HepG2 (cell line): Measurements from ENCODE around the gene EXOC7. TPM values are rescaled to one million over a fixed set of nuclear protein-coding genes. Genes with fewer than 3 reads are reported as not detected.

Experiments used
- ATAC-seq: fragments of 200-7000 bp; cut with Tn5 transposase; 3 replicates; pipeline ENCODE4 v1.9.1; 2020; ENCODE audit warnings: mild to moderate bottlenecking, moderate library complexity
- BruUV-seq: library from RNA; stranded (reverse); fragments of 400-500 nt; replicated peaks from 2 replicates; lab custom pipeline; 2021; lab: Mats Ljungman, UMichigan
- CTCF ChIA-PET: fragments of 300-600 bp; formaldehyde crosslinking; extraction: SDS; loops from one replicate; lab custom pipeline; 2021; ENCODE audit warnings: low total read pairs, inconsistent platforms, low intra/inter-chr PET ratio; lab: Yijun Ruan, JAX
- POLR2A ChIA-PET: fragments of 350-600 bp; sonication (Branson Sonifier 250); formaldehyde crosslinking; loops from one replicate; lab custom pipeline; 2020; ENCODE audit warnings: antibody characterized with exemption, inconsistent platforms; lab: Yijun Ruan, JAX
- DNase-seq: peaks from one replicate; pipeline ENCODE4 v3.0.0-alpha.2; 2015; ENCODE audit warnings: low spot score
- FAIRE-seq: peaks from 3 replicates; lab custom pipeline; 2011; peaks lifted over from hg19 to GRCh38; lab: Jason Lieb, UNC
- H2AFZ ChIP-seq: one replicate; pipeline ENCODE4 v1.6.1; 2011; ENCODE audit warnings: low read length, inconsistent platforms
- H3K27ac ChIP-seq: fragments of 300-600 bp; 3 replicates; pipeline ENCODE4 v1.8.0; 2011; ENCODE audit warnings: mixed run types, mild to moderate bottlenecking, mixed read lengths, low read length, inconsistent platforms; ENCODE audit not compliant: insufficient read depth; ENCODE audit errors: extremely low read length
- H3K27me3 ChIP-seq, 2 experiments: fragments of 200-600 bp in 1 of 2; 2 replicates in 1 of 2; 3 replicates in 1 of 2; pipeline versions ENCODE4 v1.6.0 to v1.8.0; 2011; ENCODE audit warnings: low read length in 2 of 2, mild to moderate bottlenecking in 2 of 2, moderate library complexity in 2 of 2, inconsistent platforms in 1 of 2; ENCODE audit not compliant: insufficient read depth in 2 of 2, control insufficient read depth in 1 of 2
- H3K36me3 ChIP-seq, 2 experiments: fragments of 200-600 bp in 1 of 2; replicated peaks in 1 of 2; 2 replicates in 1 of 2; 3 replicates in 1 of 2; pipeline versions ENCODE4 v1.5.1 to v1.8.0; 2011; ENCODE audit warnings: low read length in 2 of 2, inconsistent platforms in 1 of 2; ENCODE audit not compliant: insufficient read depth in 2 of 2, control insufficient read depth in 1 of 2
- H3K4me1 ChIP-seq: 2 replicates; pipeline ENCODE4 v1.5.1; 2012; ENCODE audit warnings: low read length, inconsistent platforms; ENCODE audit not compliant: insufficient read depth
- H3K4me2 ChIP-seq: 2 replicates; pipeline ENCODE4 v1.6.0; 2011; ENCODE audit warnings: low read depth, low read length, inconsistent platforms
- H3K4me3 ChIP-seq, 3 experiments: fragments of 200-600 bp in 1 of 3; sonication (generic), shearing (Covaris generic) in 1 of 3; replicated peaks in 1 of 3; 2 replicates each; pipeline ENCODE4 v1.5.1; 2011 to 2016; ENCODE audit warnings: low read length in 3 of 3, inconsistent platforms in 2 of 3, low read depth in 2 of 3, mild to moderate bottlenecking in 2 of 3, control low read depth in 1 of 3, mixed read lengths in 1 of 3; ENCODE audit not compliant: insufficient read depth in 1 of 3
- H3K79me2 ChIP-seq: one replicate; pipeline ENCODE4 v1.6.1; 2011; ENCODE audit warnings: low read length, inconsistent platforms; ENCODE audit not compliant: insufficient read depth
- H3K9ac ChIP-seq: 2 replicates; pipeline ENCODE4 v1.6.0; 2011; ENCODE audit warnings: mild to moderate bottlenecking, low read depth, low read length, inconsistent platforms; ENCODE audit not compliant: insufficient read depth
- H3K9me3 ChIP-seq: 2 replicates; pipeline ENCODE4 v1.5.1; 2012; ENCODE audit warnings: mild to moderate bottlenecking, low read length
- H4K20me1 ChIP-seq: 2 replicates; pipeline ENCODE4 v1.6.0; 2011; ENCODE audit warnings: inconsistent platforms, mild to moderate bottlenecking, low read length, moderate library complexity; ENCODE audit not compliant: insufficient read depth
- ARNT2 ChIP-seq: sonication (generic); formaldehyde crosslinking; IDR thresholded peaks from 2 replicates; pipeline ENCODE4 v1.8.0; 2022; ENCODE audit warnings: mild to moderate bottlenecking, low read depth, missing genetic modification reagents, moderate library complexity
- ELF4 ChIP-seq: sonication (generic); formaldehyde crosslinking; IDR thresholded peaks from 2 replicates; pipeline ENCODE4 v1.5.0; 2020; ENCODE audit warnings: missing genetic modification reagents, mild to moderate bottlenecking, moderate library complexity, borderline replicate concordance
- POLR2AphosphoS5 ChIP-seq: IDR thresholded peaks from 2 replicates; pipeline ENCODE4 v1.6.1; 2012; ENCODE audit warnings: low read depth, low read length
- RXRA ChIP-seq: sonication (generic); formaldehyde crosslinking; IDR thresholded peaks from 2 replicates; pipeline ENCODE4 v1.5.1; 2020; ENCODE audit warnings: missing genetic modification reagents
- SAP130 ChIP-seq: IDR thresholded peaks from 2 replicates; pipeline ENCODE4 v1.6.1; 2016; ENCODE audit warnings: low read depth
- TFDP2 ChIP-seq: sonication (generic); formaldehyde crosslinking; IDR thresholded peaks from 2 replicates; pipeline ENCODE4 v1.4.0; 2020; ENCODE audit warnings: missing genetic modification reagents
- ZBTB42 ChIP-seq: sonication (generic); formaldehyde crosslinking; IDR thresholded peaks from 2 replicates; pipeline ENCODE4 v1.5.0; 2020; ENCODE audit warnings: mild to moderate bottlenecking, missing genetic modification reagents
- ZKSCAN1 ChIP-seq: fragments of 150-350 bp; IDR thresholded peaks from 2 replicates; pipeline ENCODE4 v1.6.1; 2014; ENCODE audit warnings: low read length
- ZNF251 ChIP-seq: sonication (generic); formaldehyde crosslinking; IDR thresholded peaks from 2 replicates; pipeline ENCODE4 v1.9.0; 2021; ENCODE audit warnings: mild to moderate bottlenecking, missing genetic modification reagents
- ZNF275 ChIP-seq: sonication (generic); formaldehyde crosslinking; IDR thresholded peaks from 2 replicates; pipeline ENCODE4 v1.8.0; 2022; ENCODE audit warnings: missing genetic modification reagents, mild to moderate bottlenecking, inconsistent platforms, borderline replicate concordance
- ZNF687 ChIP-seq: sonication (generic); formaldehyde crosslinking; IDR thresholded peaks from 2 replicates; pipeline ENCODE4 v1.5.1; 2020; ENCODE audit warnings: mild to moderate bottlenecking, missing genetic modification reagents, moderate library complexity
- WGBS: methylation state at CpG from one replicate; pipeline ENCODE4 v1.1.6; 2017; ENCODE audit warnings: low lambda C conversion rate; 5-methylcytosine and 5-hydroxymethylcytosine counted together
- in situ Hi-C: cut with HindIII; loops from 2 replicates; pipeline ENCODE4 v1.10.0; 2017; ENCODE audit warnings: low pct_unique_long_range_greater_than_20kb; ENCODE audit not compliant: extremely low pct_ligation_motif_present
- intact Hi-C: fragments of 100-400 bp; cut with micrococcal nuclease; formaldehyde crosslinking; loops from one replicate; pipeline ENCODE4 v1.10.0; 2022; ENCODE audit not compliant: unreplicated experiment
- polyA plus RNA-seq, 8 experiments: library from polyadenylated mRNA; depleted of rRNA in 3 of 8; stranded (reverse) in 7 of 8; unstranded in 1 of 8; fragments of >200 nt; fragmentation: Illumina TruSeq in 4 of 8; extraction: Trizol in 4 of 8; gene quantifications; 2 replicates each; pipeline versions ENCODE4 v1.2.1 to v1.2.3, GENCODE V29; 2011 to 2016; ENCODE audit warnings: low read depth in 4 of 8, missing spikeins in 1 of 8, mixed read lengths in 1 of 8; ENCODE audit not compliant: insufficient read depth in 1 of 8
- total RNA-seq, 5 experiments: library from RNA; depleted of rRNA; stranded (reverse); fragments of >200 nt; fragmentation: Illumina TruSeq; extraction: Trizol; gene quantifications; 2 replicates each; pipeline ENCODE4 v1.2.3, GENCODE V29; 2016; ENCODE audit warnings: low read depth in 1 of 5
- TF ChIP-seq, protein P1 (sequence below): IDR thresholded peaks from 2 replicates; pipeline ENCODE4 v1.6.1; 2016

EXOC7 gene
- total and polyA plus RNA-seq, 2 of the 13 experiments (the other 11 are each of a cell fraction or from before 2014, with no cell fraction given): 86.9 to 116 TPM

DNA sequence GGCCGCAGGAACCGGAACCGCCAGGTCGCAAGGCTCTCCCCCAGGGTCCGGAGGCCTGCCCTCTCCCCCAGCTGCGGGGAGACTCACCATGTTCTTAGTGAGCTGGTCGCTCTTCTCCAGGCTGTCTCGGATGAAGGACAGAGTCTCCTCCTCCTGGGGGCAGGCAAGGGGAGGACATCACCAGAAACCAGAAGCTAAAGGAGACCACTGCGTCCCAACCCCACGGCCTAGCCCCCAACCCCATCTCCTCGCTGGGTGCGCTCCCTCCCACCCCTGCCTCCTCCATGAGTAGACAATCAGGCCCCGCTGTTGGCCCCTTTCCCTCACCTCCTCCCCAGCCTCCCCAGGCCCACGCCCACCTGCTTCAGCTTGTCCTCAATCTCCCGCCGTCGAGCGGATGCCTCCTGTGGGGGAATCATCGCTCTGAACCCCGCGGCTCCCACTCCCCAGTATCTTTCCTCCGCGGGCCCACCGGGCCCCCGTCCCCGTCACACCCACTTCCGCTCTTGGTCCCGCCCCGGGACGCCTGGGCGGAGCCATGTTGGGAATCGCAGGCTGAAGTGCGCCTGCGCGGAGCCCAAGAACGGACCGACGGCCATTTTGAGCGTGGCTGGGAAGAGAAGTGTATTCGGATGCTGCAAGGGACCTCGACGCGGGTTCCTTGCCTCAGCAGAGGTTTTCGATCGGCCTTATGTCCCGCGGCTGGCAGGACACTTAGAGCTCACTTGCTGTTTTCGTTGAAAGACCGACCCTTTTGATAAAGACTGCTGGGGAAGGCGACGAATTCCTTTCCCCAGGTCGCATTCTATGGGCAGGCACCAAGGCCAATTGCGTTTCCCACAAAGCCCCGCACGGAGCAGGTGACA is at the start of gene EXOC7 (continued):
- TF ChIP-seq POLR2AphosphoS5: peak; percentile 97
- peak; percentile 80 for TF ChIP-seq ARNT2 (CRISPR knock-in tag)
- peak; percentile 27; the same call in 1 of the 2 replicates for TF ChIP-seq ZNF251 (CRISPR knock-in tag)
- TF ChIP-seq TFDP2 (CRISPR knock-in tag): peak; percentile 45; the same call in 1 of the 2 replicates
- TF ChIP-seq ZNF275: 0 out of 2 replicates have a peak, but pooled peaks have one; percentile 61
- TF ChIP-seq ZKSCAN1: no peak
- TF ChIP-seq ELF4 (CRISPR knock-in tag): no peak
- TF ChIP-seq, protein P1, sequence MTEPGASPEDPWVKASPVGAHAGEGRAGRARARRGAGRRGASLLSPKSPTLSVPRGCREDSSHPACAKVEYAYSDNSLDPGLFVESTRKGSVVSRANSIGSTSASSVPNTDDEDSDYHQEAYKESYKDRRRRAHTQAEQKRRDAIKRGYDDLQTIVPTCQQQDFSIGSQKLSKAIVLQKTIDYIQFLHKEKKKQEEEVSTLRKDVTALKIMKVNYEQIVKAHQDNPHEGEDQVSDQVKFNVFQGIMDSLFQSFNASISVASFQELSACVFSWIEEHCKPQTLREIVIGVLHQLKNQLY: no peak

DNA sequence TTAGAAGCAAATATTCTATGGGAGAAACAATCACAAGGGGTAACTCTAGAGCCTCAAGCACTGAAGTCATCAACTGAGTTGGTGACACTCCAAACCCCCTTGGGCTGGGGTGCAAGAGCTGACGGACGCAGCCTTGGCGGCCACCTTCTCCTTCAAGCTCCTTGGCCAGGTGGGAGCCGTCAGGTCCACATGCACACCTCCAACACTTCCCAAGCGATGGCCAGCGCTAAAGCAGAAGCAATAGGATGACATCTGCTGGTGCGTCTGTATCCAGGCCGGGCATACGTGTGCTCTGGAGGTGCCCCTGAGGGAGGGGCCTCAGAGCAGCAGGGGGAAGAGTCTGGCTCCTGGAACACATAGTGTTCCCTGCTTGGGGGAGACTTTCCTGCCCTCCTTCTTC is 49.6 kb upstream of the EXOC7 start:
- FAIRE-seq (no peak), DNase-seq (no peak), ATAC-seq (peak; percentile 45)
- H3K36me3 ChIP-seq: no peaks in the 10 kb centered on the region
- no peaks in the 10 kb centered on the region for H3K9me3 ChIP-seq
- H4K20me1 ChIP-seq: no peaks in the 10 kb centered on the region
- H3K27ac ChIP-seq: no peak overlapping the region
- in situ Hi-C loops: no loop called here
- no peak overlapping the region; the same call in 1 of the 2 replicates for H3K4me2 ChIP-seq
- no peak overlapping the region for H2AFZ ChIP-seq
- peaks cover 11% of the 10 kb centered on the region for H3K4me1 ChIP-seq
- WGBS: 62% methylated on average over 9 of the region's 9 CpGs
- peaks cover 0 to 17% of the 10 kb centered on the region in 2 experiments; a peak in 3 of 5 replicates for H3K27me3 ChIP-seq
- ChIA-PET POLR2A (interaction anchor here (0.8 kb wide), 1 partner anchor 20 kb away, joined by 3 read pairs; no protein-coding TSS in a partner anchor), CTCF (interaction anchor here (1.2 to 4.1 kb wide), 3 partner anchors 28 to 126 kb away, joined by 4 to 20 read pairs (median 11); no protein-coding TSS in a partner anchor)
- intact Hi-C loops: loop anchor here (1.0 kb wide), 1 partner anchor 32 kb away; no protein-coding TSS in a partner anchor
- no peak overlapping the region for H3K4me3 ChIP-seq
- H3K79me2 ChIP-seq: no peaks in the 10 kb centered on the region
- H3K9ac ChIP-seq: no peak overlapping the region
- BruUV-seq: no TSS peak
- TF ChIP-seq ZBTB42 (CRISPR knock-in tag) (no peak), RXRA (CRISPR knock-in tag) (no peak), SAP130 (CRISPR knock-in tag) (0 out of 2 replicates have a peak, but pooled peaks have one; percentile 2), ZNF687 (peak; percentile 37; the same call in 1 of the 2 replicates)
